ENCODE data around the gene HES1.

- TF ChIP-seq CTCF (IDR thresholded peaks at IDR 0.05): no peak
- no peak for TF ChIP-seq POLR2A (IDR thresholded peaks at IDR 0.05)
Observed at GRCh38 chr3:194150252-194150934, 14.4 kb downstream of the HES1 start.
